Activated CD4-positive, alpha-beta T cell treated with anti-CD3 and anti-CD28 coated beads, Interleukin-2, amount 50 U/mL, for 4 hours (primary cell): ENCODE measurements around the gene GPR143.
"Not testable (repeated sequence)": the region's sequence is repeated elsewhere in the genome, so short reads cannot be mapped to it uniquely, and the experiment has no call there.

Experiments used
- DNase-seq, 2 experiments: peaks; one replicate each; pipeline ENCODE4 v3.0.0-alpha.2; 2020

Gene GPR143

GRCh38 chrX:9765737-9766097, at the start of gene GPR143:
Gene GPR143 (minus strand): TSS chrX:9765847. CDS start chrX:9765817, 30 bp downstream.
- DNase-seq: no peak

DNA sequence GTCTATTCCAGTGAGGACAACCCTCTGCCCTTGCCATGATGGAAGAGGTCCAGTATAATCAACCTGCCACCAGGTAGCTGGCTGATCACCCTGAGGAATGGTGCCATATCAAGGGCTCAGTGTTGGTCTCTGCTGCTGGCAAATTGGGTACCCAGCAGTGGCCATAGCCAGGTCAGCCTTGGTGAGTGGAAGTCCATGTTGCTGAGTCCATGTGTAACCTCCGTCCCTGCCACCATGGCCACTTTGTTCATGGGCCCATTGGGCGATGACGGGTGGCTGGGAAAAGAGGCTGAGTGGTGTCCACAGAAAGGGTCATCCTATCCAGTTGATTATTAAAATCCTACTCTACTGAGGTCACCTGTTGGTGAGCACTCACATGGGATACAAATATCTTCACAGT, 45.4 kb upstream of the GPR143 start:
- DNase-seq: not testable (repeated sequence)

- DNase-seq: not testable (repeated sequence)
Measured at GRCh38 chrX:9809876-9810275, 44.2 kb upstream of the GPR143 start.

- no peak for DNase-seq
Measured at GRCh38 chrX:9807355-9808182, 41.9 kb upstream of the GPR143 start.

DNA sequence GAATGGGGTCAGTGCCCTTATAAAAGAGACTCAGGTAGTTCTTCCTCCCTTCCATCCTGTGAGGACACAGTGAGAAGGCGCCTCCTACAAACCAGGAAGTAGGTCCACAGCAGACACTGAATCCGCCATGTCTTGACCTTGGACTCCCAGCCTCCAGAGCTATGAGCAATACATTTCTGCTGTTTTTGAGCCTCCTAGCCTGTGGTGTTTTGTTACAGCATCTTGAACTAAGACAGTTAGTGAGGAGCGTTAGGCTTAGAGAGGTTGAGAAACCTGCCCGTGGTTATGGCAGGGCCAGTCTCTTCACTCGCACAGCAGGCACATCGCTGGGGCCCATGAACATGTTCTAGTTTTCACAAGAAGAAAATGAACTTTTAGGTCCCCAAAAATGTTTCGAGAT, 40.3 kb upstream of the GPR143 start:
- DNase-seq: no peak

GRCh38 chrX:9804444-9804843, 38.8 kb upstream of the GPR143 start:
- DNase-seq: no peak

DNA sequence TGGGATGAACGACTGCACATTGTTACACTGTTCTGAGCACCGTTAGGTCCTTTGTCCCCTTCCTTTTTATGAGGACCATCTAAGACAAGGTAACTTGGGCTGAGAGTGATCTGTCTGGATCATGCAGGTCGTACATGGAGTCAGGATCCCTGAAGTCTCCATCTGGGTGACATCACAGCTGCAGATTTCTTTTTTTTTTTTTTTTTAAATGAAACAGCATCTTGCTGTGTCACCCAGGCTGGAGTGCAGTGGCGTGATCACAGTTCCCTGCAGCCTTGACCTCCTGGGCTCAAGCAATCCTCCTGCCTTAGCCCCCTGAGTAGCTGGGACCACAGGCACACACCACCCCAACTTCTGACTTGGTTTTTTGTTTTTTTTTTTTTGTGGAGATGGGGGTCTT, 37.1 kb upstream of the GPR143 start:
- DNase-seq: no peak

GRCh38 chrX:9797384-9798360, 32.0 kb upstream of the GPR143 start:
- no peak for DNase-seq

DNA sequence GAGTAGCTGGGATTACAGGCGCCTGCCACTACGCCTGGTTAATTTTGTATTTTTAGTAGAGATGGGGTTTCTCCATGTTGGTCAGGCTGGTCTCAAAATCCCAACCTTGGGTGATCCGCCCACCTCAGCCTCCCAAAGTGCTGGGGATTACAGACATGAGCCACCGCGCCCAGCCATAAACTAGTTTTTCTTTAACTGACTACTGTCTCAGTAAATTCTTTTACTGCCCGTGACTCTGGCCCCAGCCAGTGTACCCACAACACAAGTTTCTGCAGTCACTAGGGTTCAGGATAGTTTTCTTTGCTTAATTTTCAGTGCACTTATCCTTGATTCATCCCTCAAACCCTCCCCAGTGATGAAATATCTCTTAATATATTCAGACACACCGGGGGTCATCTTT, 28.8 kb upstream of the GPR143 start:
- no peak for DNase-seq

DNA sequence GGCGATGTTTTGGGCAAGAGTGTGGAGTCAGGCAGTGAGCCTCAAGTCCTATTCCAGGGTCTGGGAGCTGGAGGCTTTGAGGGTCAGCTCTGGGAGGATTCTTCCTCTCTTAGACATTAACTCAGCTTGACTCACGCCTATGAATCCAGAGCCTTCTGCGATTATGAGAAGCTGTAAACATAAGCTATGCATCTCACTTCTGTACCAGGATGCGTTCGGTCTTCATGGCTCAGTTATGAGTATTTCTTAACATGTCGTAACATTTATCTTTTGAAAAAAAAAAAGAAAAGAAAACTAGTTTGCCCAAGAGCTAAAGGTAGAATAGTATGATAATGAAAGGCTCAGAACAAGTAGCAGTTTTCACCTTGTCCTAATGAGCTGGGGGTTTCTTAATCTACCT, 25.2 kb upstream of the GPR143 start:
- no peak for DNase-seq

DNA sequence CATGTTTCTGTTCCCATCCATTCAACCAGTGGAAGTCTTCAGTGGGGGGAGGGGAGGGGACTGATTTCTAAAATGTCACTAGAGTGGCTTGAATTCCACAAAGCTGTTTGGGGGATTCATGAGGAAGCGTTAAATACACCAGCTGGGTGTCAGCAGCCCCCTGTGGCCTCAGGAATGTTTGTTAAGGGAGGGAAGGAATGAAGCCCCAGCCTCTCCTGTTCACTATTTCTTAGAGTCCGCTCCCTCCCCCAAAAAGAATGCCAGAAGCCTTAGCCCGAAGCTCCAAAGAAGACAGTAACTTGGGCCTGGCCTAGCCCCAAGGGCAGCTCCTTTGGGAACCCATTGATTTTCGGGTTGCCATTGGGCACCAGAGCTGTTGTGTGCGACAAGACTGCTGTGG, 23.9 kb upstream of the GPR143 start:
- DNase-seq: no peak

- no peak for DNase-seq
Measured at GRCh38 chrX:9788911-9789310, 23.3 kb upstream of the GPR143 start.

DNA sequence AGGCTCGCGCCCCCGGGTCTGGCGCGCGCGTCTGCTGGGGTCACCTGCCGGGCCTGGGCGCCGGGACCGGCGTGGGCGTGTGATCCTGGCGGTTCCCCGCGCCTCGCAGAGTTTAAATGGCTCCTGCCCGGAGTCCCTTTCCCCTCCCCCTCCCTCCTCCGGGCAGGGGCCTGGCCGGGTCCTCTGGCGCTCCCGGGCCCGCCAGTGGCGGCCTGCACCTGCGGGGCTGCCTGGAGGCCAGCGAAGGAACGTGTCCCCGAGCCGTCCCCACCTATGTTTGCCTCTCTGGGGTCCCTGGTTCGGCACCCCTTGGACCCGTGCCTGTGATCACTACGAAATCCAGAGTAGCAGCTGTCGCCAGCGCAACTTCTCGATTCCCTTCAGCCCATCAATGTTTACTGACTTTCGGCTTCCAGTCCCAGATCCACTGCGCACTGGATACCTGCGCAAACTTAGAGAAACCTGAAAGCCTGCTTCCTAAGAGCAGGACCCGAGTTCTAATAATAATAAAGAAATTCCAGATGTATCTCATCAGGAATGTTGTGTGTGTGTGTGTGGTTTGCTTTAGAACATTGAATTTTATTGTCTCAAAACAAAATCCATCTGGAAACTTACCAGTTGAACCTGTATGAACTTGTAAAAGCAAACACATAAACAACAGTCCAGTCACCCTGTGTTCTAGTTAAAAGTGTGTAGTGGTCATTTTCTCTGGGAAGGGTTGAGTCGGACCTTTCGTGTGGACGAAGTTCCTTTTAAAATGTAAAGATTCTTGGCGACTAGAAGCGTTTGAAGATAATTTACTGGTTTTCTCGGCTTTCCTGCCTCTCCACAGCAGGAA, 21.4 kb upstream of the GPR143 start:
- no peak for DNase-seq

DNA sequence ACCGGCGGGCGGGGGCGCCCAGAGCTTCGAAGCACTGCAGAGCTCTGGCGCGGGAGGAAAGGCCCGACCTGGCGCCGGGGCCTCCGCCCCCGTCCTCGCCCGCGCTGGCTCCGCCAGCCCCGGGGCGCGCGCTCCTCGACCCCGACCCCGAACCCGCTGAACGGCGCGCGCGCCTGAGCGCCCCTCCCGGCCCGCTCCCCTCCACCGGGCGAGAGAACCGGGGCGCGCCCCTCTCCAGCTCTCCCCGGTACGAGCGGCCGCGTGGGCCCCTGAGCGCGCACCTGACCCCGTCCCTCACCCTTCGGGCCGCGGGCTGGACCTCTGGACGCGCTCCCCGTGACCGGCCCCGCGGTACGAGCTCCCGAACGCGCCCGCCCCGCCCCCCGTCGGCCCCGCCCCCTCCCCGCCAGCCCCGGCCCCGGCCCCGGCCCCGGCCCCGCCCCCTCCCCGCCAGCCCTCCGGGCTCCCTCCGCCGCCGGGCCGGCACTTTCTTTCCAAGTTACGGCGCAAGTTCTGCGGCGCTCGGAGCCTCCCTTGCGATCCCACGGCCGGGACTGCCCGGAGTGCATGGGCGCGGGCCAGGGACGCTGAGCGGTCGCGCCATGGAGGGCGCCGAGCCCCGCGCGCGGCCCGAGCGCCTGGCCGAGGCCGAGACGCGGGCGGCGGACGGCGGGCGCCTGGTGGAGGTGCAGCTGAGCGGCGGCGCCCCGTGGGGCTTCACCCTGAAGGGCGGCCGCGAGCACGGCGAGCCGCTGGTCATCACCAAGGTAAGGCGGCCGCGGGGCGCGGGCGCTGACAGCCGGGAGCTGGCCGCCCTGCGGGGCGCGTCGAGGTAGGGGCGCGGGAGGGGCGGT, 20.5 kb upstream of the GPR143 start, which contains the start of gene SHROOM2:
Gene SHROOM2 (plus strand): TSS at position 486 of the 854 bp plus-strand sequence. CDS start 117 bp downstream, at position 603.
- no peak for DNase-seq

DNA sequence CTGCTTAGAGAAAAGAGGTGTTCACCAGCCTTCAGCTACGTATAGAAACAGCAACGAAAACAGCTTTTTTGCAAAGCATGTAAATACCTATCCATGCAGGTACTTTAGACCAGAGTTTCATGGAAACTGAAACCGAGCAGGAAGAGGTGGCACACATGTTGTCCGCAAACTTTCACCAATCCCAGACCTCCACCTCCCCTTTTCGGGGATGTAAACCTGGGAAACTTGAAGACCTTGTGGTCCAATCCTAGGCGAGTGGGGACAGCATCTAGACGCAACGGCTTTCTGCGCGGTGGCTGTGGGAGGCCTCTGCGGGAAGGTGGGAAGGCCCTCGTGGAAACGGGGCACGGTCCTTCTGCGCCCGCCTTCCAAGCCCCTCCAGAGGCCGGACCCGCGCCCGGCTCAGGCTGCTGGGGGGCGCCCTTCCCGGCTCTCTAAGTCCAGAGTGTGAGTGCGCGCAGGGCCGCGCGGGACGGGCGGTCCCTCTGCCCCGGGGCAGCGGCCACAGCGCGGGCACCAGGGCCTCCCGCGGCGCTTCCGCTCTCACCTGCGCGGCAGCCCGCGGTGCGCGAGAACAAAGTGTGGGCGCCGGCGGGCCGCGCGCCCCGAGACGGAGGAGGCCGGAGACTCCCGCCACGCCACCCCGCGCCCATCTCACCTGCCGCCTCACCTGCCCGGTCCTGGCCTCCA, 19.8 kb upstream of the GPR143 start:
- DNase-seq: no peak

DNA sequence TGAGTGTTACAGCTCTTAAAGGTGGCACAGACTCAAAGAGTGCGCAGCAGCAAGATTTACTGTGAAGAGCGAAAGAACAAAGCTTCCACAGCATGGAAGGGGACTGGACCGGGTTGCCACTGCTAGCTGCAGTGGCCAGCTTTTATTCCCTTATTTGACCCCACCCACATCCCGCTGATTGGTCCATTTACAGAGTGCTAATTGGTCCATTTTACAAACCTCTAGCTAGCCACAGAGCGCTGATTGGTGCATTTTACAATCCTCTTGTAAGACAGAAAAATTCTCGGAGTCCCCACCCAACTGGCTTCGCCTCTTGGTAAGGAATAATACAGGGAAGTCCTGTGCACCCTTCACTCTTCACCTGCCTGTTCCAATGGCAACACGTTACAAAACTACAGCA, 18.7 kb upstream of the GPR143 start:
- no peak for DNase-seq

- DNase-seq: no peak
Measured at GRCh38 chrX:9781941-9782340, 16.3 kb upstream of the GPR143 start.

DNA sequence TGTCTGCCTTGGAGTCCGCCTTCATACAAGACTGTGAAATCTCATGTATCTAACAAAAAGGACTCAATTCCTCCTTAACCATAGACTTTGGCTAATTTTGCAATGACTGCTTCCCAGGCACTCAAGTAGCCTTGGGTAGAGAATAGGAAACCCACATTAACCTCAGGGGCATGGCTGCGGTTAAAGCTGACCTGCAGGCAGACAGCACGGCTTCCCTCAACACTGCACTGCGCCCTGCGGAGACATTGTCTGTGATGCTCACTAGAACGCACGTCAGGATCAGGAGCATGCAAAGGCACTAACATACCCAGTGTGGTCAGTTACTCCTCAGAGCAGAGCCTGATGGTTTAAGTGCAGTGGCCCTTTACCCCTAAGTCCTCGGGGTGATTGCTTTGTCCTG, 10.3 kb upstream of the GPR143 start:
- DNase-seq: no peak

DNA sequence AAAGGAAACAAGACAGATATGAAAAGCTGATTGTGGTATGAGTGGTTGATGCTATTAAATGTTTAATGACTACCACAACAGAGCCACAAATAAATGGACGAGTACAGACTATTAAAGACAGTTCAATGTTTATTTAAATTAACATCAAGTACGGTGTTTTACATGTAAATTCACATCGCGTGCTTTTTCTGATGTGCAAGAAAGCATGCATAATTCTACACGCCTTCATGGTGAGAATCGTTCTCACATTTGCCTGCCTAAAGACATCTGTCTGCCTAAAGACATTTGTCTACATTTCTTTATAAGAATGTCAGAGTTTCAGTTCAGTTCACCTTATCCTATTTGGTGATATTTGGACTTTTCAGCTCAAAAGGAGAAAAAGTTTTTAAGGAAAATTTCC, 7.3 kb upstream of the GPR143 start:
- DNase-seq: no peak

DNA sequence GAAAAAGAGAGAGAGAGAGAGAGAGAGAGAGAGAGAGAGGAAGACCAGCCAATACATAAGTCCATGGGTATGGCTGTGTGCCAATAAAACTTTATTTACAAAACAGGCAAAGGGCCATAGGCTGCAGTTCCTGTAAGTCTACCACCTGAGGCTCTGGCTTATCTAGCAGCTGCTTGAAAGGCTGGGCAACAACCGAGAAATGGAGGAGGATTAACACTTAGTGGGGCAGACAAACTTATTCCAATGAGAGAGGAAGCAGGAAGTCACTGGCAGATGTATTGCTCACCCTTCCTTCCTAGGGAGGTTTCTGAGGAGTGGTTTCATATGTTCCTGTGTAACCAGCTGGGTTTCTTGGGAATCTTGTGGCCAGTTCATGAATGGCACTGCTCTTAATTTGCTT, 4.7 kb upstream of the GPR143 start:
- no peak for DNase-seq

- not testable (repeated sequence) for DNase-seq
Measured at GRCh38 chrX:9768321-9768839, 2.7 kb upstream of the GPR143 start.
